ENCODE results near the gene RHO.

RHO gene

GRCh38 chr3:129577366-129577765, 48.9 kb downstream of the RHO start:
- DNase-seq (ENCODE audit: low spot score), result no peak

GRCh38 chr3:129577925-129578786, 49.7 kb downstream of the RHO start:
- DNase-seq (ENCODE audit: low spot score), result no peak

- no peak for DNase-seq (ENCODE audit: low spot score)
These were observed 51.6 kb downstream of the RHO start for GRCh38 chr3:129579991-129580390.

- DNase-seq (ENCODE audit: low spot score), result no peak
These were observed 53.2 kb downstream of the RHO start for GRCh38 chr3:129581623-129582022.

- no peak for DNase-seq (ENCODE audit: low spot score)
These were observed 54.4 kb downstream of the RHO start for GRCh38 chr3:129582799-129583198.

GRCh38 chr3:129583289-129583688, 54.9 kb downstream of the RHO start:
- no peak for DNase-seq (ENCODE audit: low spot score)

- no peak for DNase-seq (ENCODE audit: low spot score)
These were observed 56.2 kb downstream of the RHO start for GRCh38 chr3:129584631-129585030.
